IMR-90 (cell line): ENCODE measurements around the gene CRIM1. TPM values are rescaled to one million over a fixed set of nuclear protein-coding genes. Genes with fewer than 3 reads are reported as not detected.

Experiments
- ATAC-seq: fragments of 200-7000 bp; cut with Tn5 transposase; 2 replicates; pipeline ENCODE4 v1.9.1; 2020; ENCODE audit warnings: low read depth, mild to moderate bottlenecking, moderate library complexity
- BruUV-seq: library from RNA; stranded (reverse); fragments of 400-500 nt; replicated peaks from 2 replicates; lab custom pipeline; 2021; lab: Mats Ljungman, UMichigan
- CTCF ChIA-PET: fragments of 300-600 bp; formaldehyde crosslinking; extraction: SDS; loops from one replicate; lab custom pipeline; 2021; ENCODE audit warnings: antibody characterized with exemption; lab: Yijun Ruan, JAX
- POLR2A ChIA-PET: fragments of 300-600 bp; sonication (Branson Sonifier 250); formaldehyde crosslinking; loops from one replicate; lab custom pipeline; 2022; ENCODE audit warnings: antibody characterized with exemption; ENCODE audit not compliant: unreplicated experiment; lab: Charles Lee
- DNase-seq: peaks from one replicate; pipeline ENCODE4 v3.0.0; 2013
- H2AFZ ChIP-seq: replicated peaks from 2 replicates; pipeline ENCODE3; 2013; ENCODE audit warnings: low read length, mild to moderate bottlenecking; ENCODE audit not compliant: poor library complexity
- H2AK5ac ChIP-seq: 2 replicates; pipeline ENCODE4 v1.6.1; 2013; ENCODE audit warnings: low read depth, low read length, inconsistent platforms
- H2AK9ac ChIP-seq: replicated peaks from 2 replicates; pipeline ENCODE3; 2013; ENCODE audit warnings: mild to moderate bottlenecking, low read depth, low read length, moderate library complexity; ENCODE audit not compliant: poor library complexity
- H2BK120ac ChIP-seq: 2 replicates; pipeline ENCODE4 v1.6.1; 2013; ENCODE audit warnings: low read depth, low read length, inconsistent platforms
- H2BK15ac ChIP-seq: 3 replicates; pipeline ENCODE4 v1.6.1; 2013; ENCODE audit warnings: low read depth, low read length, inconsistent platforms
- H2BK20ac ChIP-seq: 2 replicates; pipeline ENCODE4 v1.6.1; 2013; ENCODE audit warnings: low read depth, mild to moderate bottlenecking, inconsistent platforms, low read length, moderate library complexity
- H2BK5ac ChIP-seq: 2 replicates; pipeline ENCODE4 v1.6.1; 2013; ENCODE audit warnings: mild to moderate bottlenecking, low read depth, low read length, inconsistent platforms; ENCODE audit not compliant: poor library complexity, severe bottlenecking
- H3K14ac ChIP-seq: replicated peaks from 2 replicates; pipeline ENCODE4 v1.6.1; 2013; ENCODE audit warnings: low read depth, low read length, inconsistent platforms
- H3K18ac ChIP-seq: 2 replicates; pipeline ENCODE4 v1.6.1; 2013; ENCODE audit warnings: low read depth, low read length, control low read depth
- H3K23ac ChIP-seq: 2 replicates; pipeline ENCODE4 v1.6.1; 2013; ENCODE audit warnings: low read depth, low read length, inconsistent platforms
- H3K27ac ChIP-seq: 2 replicates; pipeline ENCODE4 v1.5.1; 2013; ENCODE audit warnings: mild to moderate bottlenecking, control low read depth, low read length; ENCODE audit not compliant: insufficient read depth
- H3K27me3 ChIP-seq: 2 replicates; pipeline ENCODE4 v1.6.1; 2013; ENCODE audit warnings: low read length; ENCODE audit not compliant: control insufficient read depth, insufficient read depth
- H3K36me3 ChIP-seq: 2 replicates; pipeline ENCODE4 v1.6.1; 2013; ENCODE audit warnings: low read length, mixed read lengths; ENCODE audit not compliant: control insufficient read depth, insufficient read depth
- H3K4ac ChIP-seq: 2 replicates; pipeline ENCODE4 v1.6.1; 2013; ENCODE audit warnings: low read depth, low read length, inconsistent platforms
- H3K4me1 ChIP-seq: 2 replicates; pipeline ENCODE4 v1.6.1; 2013; ENCODE audit warnings: low read length, mixed read lengths; ENCODE audit not compliant: control insufficient read depth, insufficient read depth
- H3K4me2 ChIP-seq: 2 replicates; pipeline ENCODE4 v1.6.1; 2013; ENCODE audit warnings: low read depth, mild to moderate bottlenecking, control low read depth, low read length, moderate library complexity
- H3K4me3 ChIP-seq: 2 replicates; pipeline ENCODE4 v1.5.1; 2013; ENCODE audit warnings: low read depth, mild to moderate bottlenecking, control low read depth, low read length, moderate library complexity; ENCODE audit not compliant: insufficient read depth
- H3K56ac ChIP-seq: 2 replicates; pipeline ENCODE4 v1.6.1; 2013; ENCODE audit warnings: low read length, inconsistent platforms; ENCODE audit not compliant: insufficient read depth; ENCODE audit errors: extremely low read depth
- H3K79me1 ChIP-seq, 2 experiments: 2 replicates each; pipeline ENCODE4 v1.6.1; 2013; ENCODE audit warnings: low read length in 2 of 2, inconsistent platforms in 1 of 2, low read depth in 1 of 2
- H3K9ac ChIP-seq: 2 replicates; pipeline ENCODE4 v1.6.1; 2013; ENCODE audit warnings: low read depth, low read length, control low read depth
- H3K9me1 ChIP-seq: 2 replicates; pipeline ENCODE4 v1.6.1; 2013; ENCODE audit warnings: low read length, inconsistent platforms; ENCODE audit not compliant: insufficient read depth
- H3K9me3 ChIP-seq: 2 replicates; pipeline ENCODE4 v1.6.1; 2013; ENCODE audit warnings: low read length; ENCODE audit not compliant: control insufficient read depth, insufficient read depth
- H4K20me1 ChIP-seq: 2 replicates; pipeline ENCODE4 v1.6.1; 2013; ENCODE audit warnings: low read length, inconsistent platforms; ENCODE audit not compliant: insufficient read depth
- H4K5ac ChIP-seq: 2 replicates; pipeline ENCODE4 v1.6.1; 2013; ENCODE audit warnings: mild to moderate bottlenecking, low read depth, low read length, control low read depth
- H4K8ac ChIP-seq, 2 experiments: 2 replicates each; pipeline ENCODE4 v1.6.1; 2013; ENCODE audit warnings: low read depth in 2 of 2, low read length in 2 of 2, control low read depth in 1 of 2, inconsistent platforms in 1 of 2
- H4K91ac ChIP-seq: 2 replicates; pipeline ENCODE4 v1.6.1; 2013; ENCODE audit warnings: low read depth, low read length, inconsistent platforms; ENCODE audit not compliant: insufficient read depth
- BHLHE40 ChIP-seq: fragments of 150-350 bp; IDR thresholded peaks from 2 replicates; pipeline ENCODE4 v1.6.1; 2016; ENCODE audit warnings: mild to moderate bottlenecking, low read depth, low read length
- POLR2A ChIP-seq: IDR thresholded peaks from 2 replicates; pipeline ENCODE4 v1.6.1; 2012; ENCODE audit warnings: mild to moderate bottlenecking, low read depth, low read length
- RCOR1 ChIP-seq: IDR thresholded peaks from 2 replicates; pipeline ENCODE4 v1.6.1; 2012; ENCODE audit warnings: mild to moderate bottlenecking, low read length, improper control_type of control experiment; ENCODE audit not compliant: insufficient replicate concordance
- WGBS, 2 experiments: methylation state at CpG; one replicate each; pipeline versions ENCODE4 v1.1.5 to v1.1.7; 2013; ENCODE audit warnings: missing lambda C conversion rate in 2 of 2; ENCODE audit not compliant: insufficient read length in 1 of 2; ENCODE audit errors: extremely low coverage in 2 of 2; 5-methylcytosine and 5-hydroxymethylcytosine counted together
- dilution Hi-C: fragments of 300-500 bp; cut with HindIII; formaldehyde crosslinking; loops from one replicate; pipeline ENCODE4 v1.14.3; 2018; ENCODE audit warnings: low sequenced_read_pairs; ENCODE audit not compliant: unreplicated experiment
- in situ Hi-C: fragments of 300-500 bp; cut with MboI; formaldehyde crosslinking; loops from 3 replicates; pipeline ENCODE4 v1.14.3; 2019; ENCODE audit warnings: low sequenced_read_pairs, inconsistent platforms, mixed read lengths
- intact Hi-C: fragments of 100-400 bp; cut with micrococcal nuclease; formaldehyde crosslinking; loops from 2 replicates; pipeline ENCODE4 v1.10.0; 2022
- polyA plus RNA-seq, 3 experiments: library from polyadenylated mRNA; depleted of rRNA; stranded (reverse); fragments of >200 nt; gene quantifications; 2 replicates each; pipeline ENCODE4 v1.2.3, GENCODE V29; 2012; ENCODE audit warnings: low replicate concordance in 1 of 3
- total RNA-seq: library from RNA; depleted of rRNA; stranded (reverse); fragments of >200 nt; gene quantifications from 2 replicates; pipeline ENCODE4 v1.2.3, GENCODE V29; 2012

CRIM1 gene
- total and polyA plus RNA-seq, 2 of the 4 experiments (the other 2 are of a cell fraction), result 285 to 490 TPM

- intact Hi-C loops, result no loop called here
- Histone ChIP-seq H2BK120ac (no peak overlapping the region), H2BK5ac (peak overlapping the region; percentile 49), H4K20me1 (peaks cover 86% of the 10 kb centered on the region), H4K5ac (no peak overlapping the region), H3K27ac (no peak overlapping the region), H3K14ac (no peak overlapping the region), H2BK15ac (no peak overlapping the region), H3K9me3 (no peaks in the 10 kb centered on the region), H3K36me3 (peaks cover 7% of the 10 kb centered on the region), H4K8ac (no peak overlapping the region), H3K27me3 (no peaks in the 10 kb centered on the region), H3K79me1 (peaks cover 11 to 64% of the 10 kb centered on the region in 2 experiments; a peak in 3 of 4 replicates), H4K91ac (no peak overlapping the region), H3K4me3 (no peak overlapping the region), H3K23ac (0 out of 2 replicates have a peak overlapping the region, but pooled peaks have one; percentile 42), H3K4me1 (peaks cover 33% of the 10 kb centered on the region), H3K9ac (no peak overlapping the region), H2AFZ (no peak overlapping the region), H2AK9ac (no peak overlapping the region), H3K4me2 (no peak overlapping the region), H2BK20ac (no peak overlapping the region), H3K9me1 (peaks cover 31% of the 10 kb centered on the region), H2AK5ac (no peak overlapping the region), H3K4ac (no peak overlapping the region), H3K56ac (no peak overlapping the region), H3K18ac (no peak overlapping the region)
- no TSS peak for BruUV-seq
- WGBS, 2 experiments, result no CpG with 5 or more reads among the region's 3 CpGs
- TF ChIP-seq BHLHE40, result no peak
- TF ChIP-seq RCOR1, result no peak
- no peak for TF ChIP-seq POLR2A
- dilution Hi-C loops, result no loop called here
- ATAC-seq (no peak), DNase-seq (no peak)
- ChIA-PET CTCF (no interaction called here), POLR2A (no interaction called here)
- in situ Hi-C loops, result no loop called here
Observed at GRCh38 chr2:36406296-36406695, 50.7 kb downstream of the CRIM1 start.
